Mucosa of descending colon (tissue), 3 donors: ENCODE results near the gene EIF1. TPM values are rescaled to one million over a fixed set of nuclear protein-coding genes. Genes with fewer than 3 reads are reported as not detected.
"Not testable (repeated sequence)": the region's sequence is repeated elsewhere in the genome, so short reads cannot be mapped to it uniquely, and the experiment has no call there.

ENCODE experiments used
- ATAC-seq: fragments of 200-7000 bp; cut with Tn5 transposase; one replicate; pipeline ENCODE4 v1.9.1; 2020; ENCODE audit warnings: mild to moderate bottlenecking, moderate library complexity
- DNase-seq, 3 donors: peaks; one replicate each; pipeline ENCODE4 v3.0.0-alpha.2; 2020
- H3K36me3 ChIP-seq: fragments of 200-600 bp; one replicate; pipeline ENCODE4 v1.8.0; 2021; ENCODE audit warnings: low read depth, mild to moderate bottlenecking
- H3K4me1 ChIP-seq: fragments of 200-600 bp; one replicate; pipeline ENCODE4 v1.8.0; 2021; ENCODE audit warnings: low read depth, mild to moderate bottlenecking
- H3K4me3 ChIP-seq: fragments of 200-600 bp; one replicate; pipeline ENCODE4 v1.8.0; 2021; ENCODE audit warnings: mild to moderate bottlenecking
- H3K9me3 ChIP-seq: fragments of 200-600 bp; one replicate; pipeline ENCODE4 v1.8.0; 2021; ENCODE audit warnings: mild to moderate bottlenecking
- CTCF ChIP-seq: fragments of 200-600 bp; IDR thresholded peaks from one replicate; pipeline ENCODE4 v1.8.0; 2022; ENCODE audit warnings: antibody characterized with exemption, mild to moderate bottlenecking
- intact Hi-C, 2 donors: fragments of 100-400 bp; cut with DNase I in 1 of 2; cut with micrococcal nuclease in 1 of 2; formaldehyde crosslinking; loops; one replicate each; pipeline versions ENCODE4 v1.11.0 to v1.11.1; 2022; cut with DNase I, micrococcal nuclease
- total RNA-seq, 3 donors: library from RNA; stranded (reverse); fragmentation: NEBNext Ultra II Directional in 2 of 3; extraction: Animal tissue kit (Norgen Biotek cat#: 25700) in 2 of 3; gene quantifications; one replicate each; pipeline versions ENCODE4 v1.2.1 to v1.2.4, GENCODE V29; 2021 to 2023
- donor health status: DM: no; HTN: no; CAD: no; lungs with moderate emphysema.
- donor health status: DM: no; HTN: no; CAD: no.
- donor health status: DM: no; HTN: yes; CAD: no.

EIF1 gene
- total RNA-seq, 3 donors from 2014 or later, result 547 to 915 (median 566) TPM

DNA sequence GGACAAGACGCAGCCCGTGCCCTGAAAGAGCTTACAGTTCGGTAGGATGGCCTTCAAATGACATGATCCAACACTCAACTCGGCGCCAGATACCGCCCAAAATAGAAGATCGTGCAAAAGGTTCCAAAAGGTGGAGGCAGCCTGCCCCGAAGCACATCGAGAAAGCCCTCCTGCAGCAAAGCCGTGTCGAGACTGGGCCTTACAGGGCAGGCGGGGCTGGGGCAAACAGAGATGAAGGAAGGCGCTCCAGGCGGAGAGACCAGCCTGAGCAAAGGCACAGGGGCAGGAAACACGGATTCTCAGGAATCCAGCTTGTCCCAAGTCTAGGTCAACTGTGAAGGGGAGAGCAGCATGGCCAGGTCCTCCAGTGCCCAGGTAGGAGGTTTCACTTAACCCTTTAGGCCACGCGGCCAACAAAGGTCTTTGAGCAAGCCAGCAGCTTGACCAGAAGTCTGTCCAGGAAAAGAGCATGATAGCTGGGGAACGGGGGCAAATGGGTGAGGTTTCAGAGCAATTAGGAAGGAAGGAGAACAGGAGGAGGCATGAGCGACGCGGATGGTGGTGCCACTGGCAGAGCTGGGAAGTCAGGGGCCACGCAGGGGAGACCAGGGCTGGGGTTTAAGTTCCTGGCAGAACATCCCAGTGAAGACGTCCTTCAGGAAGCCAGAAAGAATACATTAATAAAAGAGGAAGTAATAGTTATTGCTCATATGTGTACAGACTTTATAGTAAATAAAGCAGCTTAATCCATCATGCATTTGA, 21.2 kb upstream of the EIF1 start:
- no peak overlapping the region for H3K4me3 ChIP-seq
- intact Hi-C loops, result loop anchor here (5.0 to 10.0 kb wide), 3 partner anchors 120 to 865 kb away; no protein-coding TSS in a partner anchor

DNA sequence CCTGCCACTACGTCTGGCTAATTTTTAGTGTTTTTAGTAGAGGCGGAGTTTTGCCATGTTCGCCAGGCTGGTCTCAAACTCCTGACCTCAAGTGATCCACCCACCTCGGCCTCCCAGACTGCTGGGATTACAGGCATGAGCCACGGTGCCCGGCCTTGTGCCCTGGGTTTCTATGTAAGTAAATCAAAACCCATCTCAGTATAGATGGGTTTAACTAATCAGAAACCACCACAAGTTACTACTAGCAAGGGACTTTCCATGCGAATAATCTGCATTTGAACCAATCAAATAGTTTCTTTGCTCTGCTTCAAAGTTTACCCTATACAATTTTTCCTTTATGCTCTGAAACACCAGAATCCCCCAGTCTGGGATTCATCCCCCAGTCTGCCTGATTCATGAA, 16.5 kb upstream of the EIF1 start:
- no peak for DNase-seq
- Histone ChIP-seq H3K4me3 (no peak overlapping the region), H3K4me1 (peaks cover 3% of the 10 kb centered on the region), H3K9me3 (no peaks in the 10 kb centered on the region), H3K36me3 (no peaks in the 10 kb centered on the region)
- TF ChIP-seq CTCF, result no peak
- no peak for ATAC-seq
- intact Hi-C loops, result no loop called here

More for the DNA sequence above, 21.2 kb upstream of the EIF1 start:
- no peaks in the 10 kb centered on the region for H3K9me3 ChIP-seq
- H3K36me3 ChIP-seq, result no peaks in the 10 kb centered on the region
- DNase-seq (no peak), ATAC-seq (no peak)
- H3K4me1 ChIP-seq, result peaks cover 17% of the 10 kb centered on the region
- TF ChIP-seq CTCF, result no peak

- H3K9me3 ChIP-seq, H3K36me3 ChIP-seq, H3K4me3 ChIP-seq, DNase-seq, intact Hi-C loops, H3K4me1 ChIP-seq, ATAC-seq: not testable (repeated sequence)
These were observed 13.3 kb upstream of the EIF1 start for GRCh38 chr17:41675157-41676057.

- DNase-seq (no peak), ATAC-seq (no peak)
- peaks cover 5% of the 10 kb centered on the region for H3K4me1 ChIP-seq
- no peaks in the 10 kb centered on the region for H3K9me3 ChIP-seq
- no peak for TF ChIP-seq CTCF
- no peak overlapping the region for H3K4me3 ChIP-seq
- H3K36me3 ChIP-seq, result no peaks in the 10 kb centered on the region
- intact Hi-C loops, result no loop called here
These were observed 12.6 kb upstream of the EIF1 start for GRCh38 chr17:41676058-41676419.

- no peaks in the 10 kb centered on the region for H3K9me3 ChIP-seq
- DNase-seq (no peak), ATAC-seq (peak; percentile 76)
- TF ChIP-seq CTCF, result no peak
- peaks cover 5% of the 10 kb centered on the region for H3K4me1 ChIP-seq
- no peak overlapping the region for H3K4me3 ChIP-seq
- H3K36me3 ChIP-seq, result no peaks in the 10 kb centered on the region
- intact Hi-C loops, result no loop called here
These were observed 10.2 kb upstream of the EIF1 start for GRCh38 chr17:41678411-41678906.
